H9 (cell line): ENCODE measurements around the gene SNX14. TPM values are rescaled to one million over a fixed set of nuclear protein-coding genes. Genes with fewer than 3 reads are reported as not detected.
"Not testable (repeated sequence)": the region's sequence is repeated elsewhere in the genome, so short reads cannot be mapped to it uniquely, and the experiment has no call there.

ENCODE experiments used
- DNase-seq: peaks from one replicate; pipeline ENCODE4 v3.0.0-alpha.2; 2017
- H2AFZ ChIP-seq: one replicate; pipeline ENCODE4 v1.6.1; 2013; ENCODE audit warnings: mild to moderate bottlenecking, low read length, control low read depth, moderate library complexity
- H2AK5ac ChIP-seq: 2 replicates; pipeline ENCODE4 v1.6.1; 2013; ENCODE audit warnings: low read length, control low read depth, mixed read lengths; ENCODE audit not compliant: insufficient read length
- H2BK120ac ChIP-seq: one replicate; pipeline ENCODE4 v1.6.1; 2013; ENCODE audit warnings: low read depth, mild to moderate bottlenecking, low read length, control low read depth, inconsistent platforms; ENCODE audit not compliant: poor library complexity, severe bottlenecking
- H2BK12ac ChIP-seq: 2 replicates; pipeline ENCODE4 v1.6.1; 2013; ENCODE audit warnings: low read length, control low read depth, mixed read lengths, low read depth; ENCODE audit not compliant: insufficient read length
- H2BK15ac ChIP-seq: 2 replicates; pipeline ENCODE4 v1.6.1; 2013; ENCODE audit warnings: low read depth, low read length, control low read depth
- H2BK20ac ChIP-seq: one replicate; pipeline ENCODE4 v1.6.1; 2013; ENCODE audit warnings: low read depth, mild to moderate bottlenecking, low read length, control low read depth, inconsistent platforms; ENCODE audit not compliant: poor library complexity, severe bottlenecking
- H2BK5ac ChIP-seq: 2 replicates; pipeline ENCODE4 v1.6.1; 2013; ENCODE audit warnings: low read length, control low read depth, mixed read lengths; ENCODE audit not compliant: insufficient read length
- H3K14ac ChIP-seq: 2 replicates; pipeline ENCODE4 v1.6.1; 2013; ENCODE audit warnings: low read length, control low read depth; ENCODE audit not compliant: insufficient read depth
- H3K18ac ChIP-seq: 2 replicates; pipeline ENCODE4 v1.6.1; 2013; ENCODE audit warnings: low read depth, mild to moderate bottlenecking, mixed read lengths, low read length, control low read depth; ENCODE audit not compliant: insufficient read length
- H3K23ac ChIP-seq: 2 replicates; pipeline ENCODE4 v1.6.1; 2013; ENCODE audit warnings: low read length, control low read depth, mixed read lengths, low read depth; ENCODE audit not compliant: insufficient read length
- H3K23me2 ChIP-seq: 2 replicates; pipeline ENCODE4 v1.6.1; 2013; ENCODE audit warnings: low read depth, mild to moderate bottlenecking, mixed read lengths, low read length, control low read depth; ENCODE audit not compliant: insufficient read length, poor library complexity, severe bottlenecking
- H3K27ac ChIP-seq: 2 replicates; pipeline ENCODE4 v1.5.1; 2013; ENCODE audit warnings: low read length, control low read depth, mixed read lengths, low read depth; ENCODE audit not compliant: insufficient read length
- H3K27me3 ChIP-seq: 2 replicates; pipeline ENCODE4 v1.6.1; 2013; ENCODE audit warnings: low read length, control low read depth, inconsistent platforms; ENCODE audit not compliant: insufficient read depth
- H3K4ac ChIP-seq: 2 replicates; pipeline ENCODE4 v1.6.1; 2013; ENCODE audit warnings: low read depth, mild to moderate bottlenecking, control low read depth, inconsistent platforms, low read length, moderate library complexity
- H3K4me1 ChIP-seq: 2 replicates; pipeline ENCODE4 v1.6.1; 2013; ENCODE audit warnings: low read length, control low read depth, inconsistent platforms; ENCODE audit not compliant: insufficient read depth
- H3K4me2 ChIP-seq: 2 replicates; pipeline ENCODE4 v1.6.1; 2013; ENCODE audit warnings: low read length, control low read depth, mixed read lengths; ENCODE audit not compliant: insufficient read length, insufficient read depth
- H3K56ac ChIP-seq: 2 replicates; pipeline ENCODE4 v1.6.1; 2013; ENCODE audit warnings: low read depth, mild to moderate bottlenecking, mixed read lengths, low read length, control low read depth; ENCODE audit not compliant: insufficient read length
- H3K79me1 ChIP-seq: 2 replicates; pipeline ENCODE4 v1.6.1; 2013; ENCODE audit warnings: low read depth, mild to moderate bottlenecking, moderate library complexity, low read length, control low read depth, inconsistent platforms; ENCODE audit not compliant: insufficient read depth, poor library complexity, severe bottlenecking
- H3K79me2 ChIP-seq: 2 replicates; pipeline ENCODE4 v1.6.1; 2013; ENCODE audit warnings: low read length, control low read depth, inconsistent platforms; ENCODE audit not compliant: insufficient read depth
- H3K9ac ChIP-seq: 2 replicates; pipeline ENCODE4 v1.6.1; 2013; ENCODE audit warnings: low read length, control low read depth, mixed read lengths; ENCODE audit not compliant: insufficient read length; ENCODE audit errors: extremely low read depth
- H3K9me3 ChIP-seq: one replicate; pipeline ENCODE4 v1.6.1; 2013; ENCODE audit warnings: low read depth, low read length, inconsistent platforms; ENCODE audit not compliant: control insufficient read depth
- H3T11ph ChIP-seq: one replicate; pipeline ENCODE4 v1.6.1; 2013; ENCODE audit warnings: mild to moderate bottlenecking, low read length, control low read depth, inconsistent platforms
- H4K20me1 ChIP-seq: one replicate; pipeline ENCODE4 v1.6.1; 2013; ENCODE audit not compliant: control insufficient read depth, insufficient read length, insufficient read depth
- H4K5ac ChIP-seq: 2 replicates; pipeline ENCODE4 v1.6.1; 2013; ENCODE audit warnings: low read depth, mild to moderate bottlenecking, mixed read lengths, low read length, control low read depth; ENCODE audit not compliant: insufficient read length
- H4K8ac ChIP-seq: replicated peaks from 2 replicates; pipeline ENCODE4 v1.6.1; 2013; ENCODE audit warnings: low read length, control low read depth, mixed read lengths, low read depth; ENCODE audit not compliant: insufficient read length
- H4K91ac ChIP-seq: 2 replicates; pipeline ENCODE4 v1.6.1; 2013; ENCODE audit warnings: low read depth, mild to moderate bottlenecking, moderate library complexity, mixed read lengths, low read length, control low read depth; ENCODE audit not compliant: insufficient read length
- H3K27ac Mint-ChIP-seq, 3 experiments: 2 replicates in 2 of 3; 3 replicates in 1 of 3; pipeline ENCODE4 v1.8.0; 2020 to 2021; ENCODE audit warnings: mixed read lengths in 3 of 3, mild to moderate bottlenecking in 1 of 3, moderate library complexity in 1 of 3
- H3K27me3 Mint-ChIP-seq: 2 replicates; pipeline ENCODE4 v1.8.0; 2021; ENCODE audit warnings: low read depth, mild to moderate bottlenecking, moderate library complexity, mixed read lengths
- H3K36me3 Mint-ChIP-seq, 3 experiments: 2 replicates in 2 of 3; 3 replicates in 1 of 3; pipeline ENCODE4 v1.8.0; 2020 to 2021; ENCODE audit warnings: low read depth in 3 of 3, mixed read lengths in 3 of 3; ENCODE audit not compliant: insufficient read depth in 1 of 3
- H3K4me1 Mint-ChIP-seq, 2 experiments: 2 replicates each; pipeline ENCODE4 v1.8.0; 2020; ENCODE audit warnings: mixed read lengths in 2 of 2
- H3K4me3 Mint-ChIP-seq, 2 experiments: 2 replicates in 1 of 2; 3 replicates in 1 of 2; pipeline ENCODE4 v1.8.0; 2020 to 2021; ENCODE audit warnings: mild to moderate bottlenecking in 2 of 2, mixed read lengths in 2 of 2, moderate library complexity in 1 of 2
- H3K9me3 Mint-ChIP-seq, 2 experiments: 2 replicates in 1 of 2; 3 replicates in 1 of 2; pipeline ENCODE4 v1.8.0; 2020; ENCODE audit warnings: mild to moderate bottlenecking in 2 of 2, mixed read lengths in 2 of 2, moderate library complexity in 1 of 2
- WGBS: extraction: QIAGEN DNeasy Blood & Tissue Kit; methylation state at CpG from one replicate; pipeline ENCODE4 v1.1.7; 2013; ENCODE audit warnings: missing lambda C conversion rate, low lambda C conversion rate, mixed read lengths; ENCODE audit not compliant: insufficient read length; ENCODE audit errors: extremely low coverage; 5-methylcytosine and 5-hydroxymethylcytosine counted together
- total RNA-seq: library from RNA; stranded (reverse); gene quantifications from 2 replicates; pipeline ENCODE4 v1.2.1, GENCODE V29; 2021
- TF ChIP-seq, protein P1 (sequence below): fragments of 200-600 bp; sonication (generic); conservative IDR thresholded peaks from 3 replicates; pipeline ENCODE4 v1.8.0; 2021; ENCODE audit warnings: antibody characterized with exemption, mild to moderate bottlenecking

The SNX14 gene
- total RNA-seq, 1 experiment from 2014 or later: 33.0 TPM

- no peak overlapping the region for H3K4ac ChIP-seq
- H2BK20ac ChIP-seq: no peak overlapping the region
- Mint-ChIP-seq H3K36me3 (peaks cover 28 to 47% (median 39%) of the 10 kb centered on the region in 3 experiments), H3K27me3 (no peaks in the 10 kb centered on the region), H3K4me1 (peaks cover 7% of the 10 kb centered on the region in 2 experiments), H3K27ac (no peak overlapping the region), H3K4me3 (no peak overlapping the region), H3K9me3 (peaks cover 35 to 38% of the 10 kb centered on the region in 2 experiments)
- H3K23ac ChIP-seq: no peak overlapping the region
- no peak overlapping the region for H2BK15ac ChIP-seq
- H2BK12ac ChIP-seq: no peak overlapping the region
- H2BK120ac ChIP-seq: no peak overlapping the region
- no peaks in the 10 kb centered on the region; the same call in 1 of the 2 replicates for H3K79me2 ChIP-seq
- H3K23me2 ChIP-seq: no peaks in the 10 kb centered on the region
- WGBS: no CpG with 5 or more reads among the region's 3 CpGs
- no peak overlapping the region for H3K4me2 ChIP-seq
- H3K4me1 ChIP-seq: peaks cover 3% of the 10 kb centered on the region; the same call in 1 of the 2 replicates
- TF ChIP-seq, protein P1, sequence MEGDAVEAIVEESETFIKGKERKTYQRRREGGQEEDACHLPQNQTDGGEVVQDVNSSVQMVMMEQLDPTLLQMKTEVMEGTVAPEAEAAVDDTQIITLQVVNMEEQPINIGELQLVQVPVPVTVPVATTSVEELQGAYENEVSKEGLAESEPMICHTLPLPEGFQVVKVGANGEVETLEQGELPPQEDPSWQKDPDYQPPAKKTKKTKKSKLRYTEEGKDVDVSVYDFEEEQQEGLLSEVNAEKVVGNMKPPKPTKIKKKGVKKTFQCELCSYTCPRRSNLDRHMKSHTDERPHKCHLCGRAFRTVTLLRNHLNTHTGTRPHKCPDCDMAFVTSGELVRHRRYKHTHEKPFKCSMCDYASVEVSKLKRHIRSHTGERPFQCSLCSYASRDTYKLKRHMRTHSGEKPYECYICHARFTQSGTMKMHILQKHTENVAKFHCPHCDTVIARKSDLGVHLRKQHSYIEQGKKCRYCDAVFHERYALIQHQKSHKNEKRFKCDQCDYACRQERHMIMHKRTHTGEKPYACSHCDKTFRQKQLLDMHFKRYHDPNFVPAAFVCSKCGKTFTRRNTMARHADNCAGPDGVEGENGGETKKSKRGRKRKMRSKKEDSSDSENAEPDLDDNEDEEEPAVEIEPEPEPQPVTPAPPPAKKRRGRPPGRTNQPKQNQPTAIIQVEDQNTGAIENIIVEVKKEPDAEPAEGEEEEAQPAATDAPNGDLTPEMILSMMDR: no peak
- no peaks in the 10 kb centered on the region for H4K20me1 ChIP-seq
- peaks cover 6% of the 10 kb centered on the region for H3K79me1 ChIP-seq
- no peak overlapping the region for H3K14ac ChIP-seq
- no peak for DNase-seq
- no peak overlapping the region for H4K91ac ChIP-seq
- H3K9ac ChIP-seq: no peak overlapping the region
- H3K27me3 ChIP-seq: no peaks in the 10 kb centered on the region
- H2AK5ac ChIP-seq: no peak overlapping the region
- H3T11ph ChIP-seq: no peak overlapping the region
- no peak overlapping the region for H2BK5ac ChIP-seq
- H4K8ac ChIP-seq: no peak overlapping the region
- no peak overlapping the region for H4K5ac ChIP-seq
- H3K56ac ChIP-seq: no peak overlapping the region
- no peak overlapping the region for H3K27ac ChIP-seq
- no peaks in the 10 kb centered on the region for H3K9me3 ChIP-seq
- no peak overlapping the region for H3K18ac ChIP-seq
- H2AFZ ChIP-seq: no peak overlapping the region
Measured at GRCh38 chr6:85585741-85586140, 7.9 kb downstream of the SNX14 start.

GRCh38 chr6:85582832-85583231 is 10.8 kb downstream of the SNX14 start:
- not testable (repeated sequence) for H2BK12ac ChIP-seq, H4K20me1 ChIP-seq, H3T11ph ChIP-seq, H3K4me3 Mint-ChIP-seq, H3K4me1 ChIP-seq, H3K18ac ChIP-seq, H3K27me3 ChIP-seq, DNase-seq, H2BK15ac ChIP-seq, H3K14ac ChIP-seq, H3K4ac ChIP-seq, H3K56ac ChIP-seq, H3K27ac ChIP-seq, H3K79me2 ChIP-seq, H4K8ac ChIP-seq, H2BK5ac ChIP-seq, H2BK20ac ChIP-seq, H3K79me1 ChIP-seq, H4K5ac ChIP-seq, H3K9me3 ChIP-seq, H2AK5ac ChIP-seq, H2BK120ac ChIP-seq, H2AFZ ChIP-seq, H4K91ac ChIP-seq, H3K23me2 ChIP-seq, H3K27ac Mint-ChIP-seq, H3K23ac ChIP-seq, H3K4me2 ChIP-seq, H3K9ac ChIP-seq, H3K27me3 Mint-ChIP-seq
- Mint-ChIP-seq H3K9me3 (peaks cover 35 to 38% of the 10 kb centered on the region in 2 experiments), H3K36me3 (peaks cover 28 to 42% (median 37%) of the 10 kb centered on the region in 3 experiments), H3K4me1 (peaks cover 10 to 17% of the 10 kb centered on the region in 2 experiments)
- no CpG with 5 or more reads among the region's 4 CpGs for WGBS
